GM13977 (cell line): Measurements from ENCODE around the gene LPCAT4.

ENCODE experiments used
- DNase-seq: peaks from one replicate; pipeline ENCODE4 v3.0.0; 2012; ENCODE audit warnings: low spot score
- CTCF ChIP-seq: IDR thresholded peaks from 2 replicates; pipeline ENCODE4 v1.5.1; 2012; ENCODE audit warnings: mild to moderate bottlenecking, control low read depth; ENCODE audit not compliant: insufficient read depth; ENCODE audit errors: extremely low read depth, missing control alignments
- in situ Hi-C: fragments of 300-500 bp; cut with MboI; formaldehyde crosslinking; loops from one replicate; pipeline ENCODE4 v1.12.0; 2022; ENCODE audit warnings: low sequenced_read_pairs, low pct_unique_long_range_greater_than_20kb, mixed read lengths, inconsistent platforms; ENCODE audit not compliant: unreplicated experiment

LPCAT4 gene

GRCh38 chr15:34334672-34335071 is 32.3 kb downstream of the LPCAT4 start:
- in situ Hi-C loops = loop anchor here (25.0 kb wide), 1 partner anchor 247 kb away; no protein-coding TSS in a partner anchor
- DNase-seq = no peak
- no peak for TF ChIP-seq CTCF

GRCh38 chr15:34332553-34333120 is 34.4 kb downstream of the LPCAT4 start:
- TF ChIP-seq CTCF = no peak
- DNase-seq = no peak
- in situ Hi-C loops = loop anchor here (25.0 kb wide), 1 partner anchor 245 kb away; no protein-coding TSS in a partner anchor

- no peak for DNase-seq
- TF ChIP-seq CTCF = no peak
- in situ Hi-C loops = loop anchor here (25.0 kb wide), 1 partner anchor 245 kb away; no protein-coding TSS in a partner anchor
Measured at GRCh38 chr15:34331809-34332208, 35.2 kb downstream of the LPCAT4 start.

GRCh38 chr15:34330279-34330678 is 36.7 kb downstream of the LPCAT4 start:
- TF ChIP-seq CTCF = no peak
- DNase-seq = no peak
- in situ Hi-C loops = loop anchor here (25.0 kb wide), 1 partner anchor 243 kb away; no protein-coding TSS in a partner anchor

- no peak for DNase-seq
- in situ Hi-C loops = loop anchor here (25.0 kb wide), 1 partner anchor 242 kb away; no protein-coding TSS in a partner anchor
- TF ChIP-seq CTCF = no peak
Measured at GRCh38 chr15:34329006-34329405, 38.0 kb downstream of the LPCAT4 start.

- in situ Hi-C loops = loop anchor here (25.0 kb wide), 1 partner anchor 241 kb away; no protein-coding TSS in a partner anchor
- DNase-seq = no peak
- TF ChIP-seq CTCF = no peak
Measured at GRCh38 chr15:34327906-34328305, 39.1 kb downstream of the LPCAT4 start.

- in situ Hi-C loops = loop anchor here (25.0 kb wide), 1 partner anchor 238 kb away; no protein-coding TSS in a partner anchor
- no peak for DNase-seq
Measured at GRCh38 chr15:34325368-34325767, 41.6 kb downstream of the LPCAT4 start.

More at GRCh38 chr15:34325368-34325767, 41.6 kb downstream of the LPCAT4 start:
- TF ChIP-seq CTCF = no peak
